ENCODE data around the gene CSNK2B.

CSNK2B gene

DNA sequence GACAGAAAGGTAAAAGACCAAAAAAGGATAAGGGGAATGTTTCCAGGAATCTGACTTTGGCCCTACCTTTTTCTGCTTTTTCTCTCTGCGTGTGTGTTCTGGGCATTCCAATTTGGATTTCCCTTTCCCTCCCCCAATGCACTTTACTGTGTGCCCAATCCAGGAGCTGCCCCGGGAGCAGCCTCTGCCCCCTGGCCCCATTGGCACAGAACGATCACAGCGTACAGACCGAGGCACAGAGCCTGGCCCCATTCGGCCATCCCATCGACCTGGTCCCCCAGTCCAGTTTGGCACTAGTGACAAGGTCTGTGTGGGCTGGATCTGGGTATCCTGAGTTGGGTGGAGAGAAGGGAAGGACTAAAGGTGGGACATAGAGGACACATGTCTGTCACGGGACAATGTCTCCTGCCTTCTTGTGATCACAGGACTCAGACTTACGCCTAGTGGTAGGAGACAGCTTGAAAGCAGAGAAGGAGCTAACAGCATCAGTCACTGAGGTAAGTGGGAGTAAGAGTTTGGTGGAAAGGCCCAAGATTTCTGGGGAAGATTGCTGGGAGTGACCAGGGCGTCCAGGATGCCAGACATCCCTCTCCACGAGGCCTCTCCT lies 30.8 kb upstream of the CSNK2B start:
- no peak overlapping the region for H3K27ac ChIP-seq

DNA sequence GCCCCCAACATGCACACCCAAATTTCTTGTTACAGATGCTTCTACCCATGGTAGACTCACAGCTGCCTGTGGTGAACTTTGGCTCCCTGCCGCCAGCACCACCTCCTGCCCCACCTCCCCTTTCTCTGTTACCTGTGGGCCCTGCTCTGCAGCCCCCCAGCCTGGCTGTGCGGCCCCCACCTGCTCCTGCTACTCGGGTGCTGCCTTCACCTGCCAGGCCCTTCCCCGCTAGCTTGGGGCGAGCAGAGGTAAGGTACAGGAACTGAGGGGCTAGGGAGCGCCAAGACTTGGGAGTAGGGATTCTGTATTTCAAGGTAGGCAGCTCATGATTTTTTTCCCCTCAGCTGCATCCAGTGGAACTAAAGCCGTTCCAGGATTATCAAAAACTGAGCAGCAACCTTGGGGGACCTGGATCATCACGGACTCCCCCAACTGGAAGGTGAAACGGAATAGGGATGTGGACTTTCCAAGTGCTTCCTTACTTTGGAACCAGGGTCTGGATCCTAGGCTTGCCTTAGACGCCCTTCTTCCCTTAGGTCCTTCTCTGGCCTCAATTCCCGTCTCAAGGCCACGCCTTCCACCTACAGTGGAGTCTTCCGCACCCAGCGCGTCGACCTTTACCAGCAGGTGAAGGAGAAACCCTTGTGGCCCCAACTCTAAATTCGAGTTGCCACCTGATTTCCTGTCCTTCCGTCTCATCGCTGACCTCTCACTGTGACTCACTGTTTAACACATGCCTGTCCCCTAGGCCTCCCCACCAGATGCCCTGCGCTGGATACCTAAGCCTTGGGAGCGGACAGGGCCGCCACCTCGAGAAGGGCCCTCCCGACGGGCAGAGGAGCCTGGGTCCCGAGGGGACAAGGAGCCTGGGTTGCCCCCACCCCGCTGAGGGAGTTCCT lies 28.9 kb upstream of the CSNK2B start:
- Histone ChIP-seq H3K4me3 (no peak overlapping the region), H3K27ac (no peak overlapping the region)

More for the DNA sequence above, 30.8 kb upstream of the CSNK2B start:
- H3K4me3 ChIP-seq = no peak overlapping the region

DNA sequence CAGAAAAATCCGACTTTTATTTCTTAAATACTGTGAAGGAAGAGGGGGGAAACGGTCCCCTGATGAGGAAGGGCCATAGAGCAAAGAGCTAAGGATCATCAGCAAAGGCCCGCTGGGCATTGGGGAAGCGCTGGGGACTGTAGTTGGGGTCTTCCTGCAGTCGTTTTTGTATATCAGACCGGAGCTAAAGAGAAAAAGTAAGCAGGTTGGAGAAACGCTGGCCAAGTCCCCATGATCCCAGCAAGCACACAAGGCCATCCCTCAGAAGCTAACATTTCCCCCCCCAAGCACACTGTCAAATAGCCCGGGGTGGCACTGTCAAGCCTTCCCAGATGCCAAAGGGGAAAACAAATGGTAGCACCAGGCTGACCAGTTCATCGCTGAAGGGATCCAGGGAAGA lies 26.8 kb upstream of the CSNK2B start:
- Histone ChIP-seq H3K27ac (no peak overlapping the region), H3K4me3 (no peak overlapping the region)

DNA sequence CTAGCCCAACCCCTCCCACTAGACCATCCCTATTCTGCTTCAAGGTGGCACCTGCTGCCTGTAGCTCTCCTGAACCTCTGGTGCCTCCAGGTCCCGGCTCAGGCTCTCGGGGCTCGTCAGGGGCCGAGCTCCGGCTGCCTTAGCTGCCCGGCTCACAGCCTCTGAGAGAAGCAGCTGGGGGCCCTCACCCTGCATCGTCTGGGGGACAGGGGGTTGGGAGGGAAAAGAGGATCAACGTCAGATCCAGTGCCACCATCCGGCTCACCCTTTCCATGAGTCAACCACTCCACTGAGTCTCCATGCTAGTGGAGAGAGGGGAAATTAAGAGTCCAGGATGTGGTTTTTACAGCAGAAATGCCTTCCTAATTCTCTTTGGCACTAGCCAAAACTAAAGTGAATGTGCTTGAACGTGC lies 26.4 kb upstream of the CSNK2B start:
- H3K27ac ChIP-seq = peak overlapping the region in 2 of 21 experiments; percentile 5 to 30
- H3K4me3 ChIP-seq = no peak overlapping the region

DNA sequence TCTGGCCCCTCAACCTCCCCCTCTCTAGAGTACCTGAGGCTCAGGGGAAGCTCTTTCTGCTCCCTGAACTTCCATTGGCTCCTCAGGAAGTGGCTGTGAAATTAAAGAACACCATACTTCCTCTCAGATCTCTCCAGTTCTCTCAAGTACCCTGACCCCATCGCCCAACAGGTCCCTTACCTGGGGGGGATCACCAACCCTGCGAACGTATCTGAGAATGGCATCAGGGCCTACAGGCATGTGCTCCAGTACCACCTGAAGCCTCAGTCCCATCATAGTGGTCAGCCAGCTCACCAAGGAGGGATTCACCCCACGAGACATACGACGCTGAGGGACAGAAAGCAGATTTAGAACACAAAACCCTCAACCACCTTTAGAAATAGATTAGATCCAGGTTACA lies 25.3 kb upstream of the CSNK2B start:
- H3K4me3 ChIP-seq = no peak overlapping the region
- H3K27ac ChIP-seq = peak overlapping the region in 1 of 21 experiments; percentile 5

DNA sequence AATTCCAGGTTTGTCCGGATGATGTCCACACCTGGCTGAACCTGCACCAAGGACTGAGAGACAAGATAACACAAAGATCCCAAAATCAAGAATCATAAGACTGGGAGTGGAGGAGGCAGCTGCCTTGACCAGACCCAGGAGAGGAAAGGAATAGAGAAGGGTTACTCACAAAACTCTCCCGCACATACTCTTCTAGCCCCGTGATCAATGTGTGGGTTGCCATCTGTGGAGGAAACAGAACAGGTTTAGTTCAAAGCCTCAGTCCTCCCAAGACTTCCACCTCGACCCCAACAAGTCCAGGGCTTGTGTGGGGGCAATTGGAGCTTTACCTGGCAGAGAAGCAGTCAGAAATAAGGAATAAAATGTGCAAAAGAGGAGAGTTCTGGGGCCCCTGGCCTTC lies 24.5 kb upstream of the CSNK2B start:
- Histone ChIP-seq H3K4me3 (no peak overlapping the region), H3K27ac (no peak overlapping the region)

DNA sequence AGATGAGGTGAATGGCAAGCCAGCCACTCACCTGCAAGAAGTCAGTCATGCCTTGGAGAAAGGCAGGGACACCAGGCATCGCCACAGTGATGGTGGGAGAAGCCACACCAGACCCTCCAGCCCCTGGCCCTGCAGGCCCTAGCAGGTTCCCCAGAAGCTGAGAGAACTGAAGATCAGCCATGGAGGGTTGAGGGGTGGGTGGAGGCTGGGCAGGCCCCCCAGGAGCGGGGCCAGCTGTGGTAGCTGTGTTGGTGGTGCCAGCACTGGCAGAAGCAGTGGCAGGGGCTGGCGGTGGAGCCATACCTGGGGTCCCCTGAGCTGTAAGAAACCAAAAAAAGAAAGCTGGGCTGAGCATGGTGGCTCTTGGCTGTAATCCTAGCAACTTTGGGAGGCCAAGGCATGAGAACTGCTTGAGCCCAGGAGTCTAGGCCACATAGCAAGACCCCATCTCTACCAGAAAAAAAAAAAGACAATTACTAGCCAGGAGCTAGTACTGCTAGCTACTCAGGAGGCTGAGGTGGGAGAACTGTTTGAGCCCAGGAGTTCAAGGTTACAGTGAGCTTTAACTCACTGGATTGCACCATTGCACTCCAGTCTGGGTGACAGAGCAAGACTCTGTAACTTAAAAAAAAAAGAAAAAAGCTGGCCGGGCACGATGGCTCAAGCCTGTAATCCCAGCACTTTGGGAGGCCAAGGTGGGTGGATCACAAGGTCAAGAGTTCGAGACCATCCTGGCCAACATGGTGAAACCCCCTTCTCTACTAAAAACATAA lies 22.9 kb upstream of the CSNK2B start:
- H3K27ac ChIP-seq = no peak overlapping the region
- no peak overlapping the region for H3K4me3 ChIP-seq

DNA sequence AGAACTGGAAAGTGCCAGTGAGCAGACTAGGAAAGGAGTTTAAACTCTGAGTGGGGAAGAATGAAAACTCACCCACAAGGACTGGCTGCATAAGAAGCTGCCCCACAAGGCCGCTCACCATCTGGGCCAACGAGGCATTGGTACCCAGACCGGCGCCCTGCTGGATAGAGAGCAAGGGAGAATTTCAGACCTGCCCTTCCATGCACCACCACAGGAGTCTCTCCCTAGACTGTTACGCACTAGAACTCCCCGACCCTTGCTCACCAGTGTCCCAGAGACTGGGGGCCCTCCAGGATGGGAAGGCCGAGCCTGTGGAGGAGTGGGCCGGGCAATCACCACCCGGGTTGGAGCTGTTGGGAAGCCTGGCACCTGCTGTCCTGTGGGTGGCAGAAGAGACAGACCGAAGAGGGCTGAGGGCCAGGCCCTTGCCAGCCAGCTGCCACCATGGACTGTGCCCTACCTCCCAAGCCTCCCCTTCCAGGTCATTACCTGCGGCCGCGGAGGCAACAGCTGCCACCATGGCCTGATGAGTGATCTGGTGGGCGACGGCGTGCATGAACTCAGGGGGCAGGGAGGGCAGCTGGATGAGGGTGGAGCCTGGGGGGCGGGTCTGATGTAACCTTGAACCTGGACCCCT lies 21.9 kb upstream of the CSNK2B start:
- no peak overlapping the region for H3K4me3 ChIP-seq
- H3K27ac ChIP-seq = peak overlapping the region in 1 of 21 experiments; percentile 14

DNA sequence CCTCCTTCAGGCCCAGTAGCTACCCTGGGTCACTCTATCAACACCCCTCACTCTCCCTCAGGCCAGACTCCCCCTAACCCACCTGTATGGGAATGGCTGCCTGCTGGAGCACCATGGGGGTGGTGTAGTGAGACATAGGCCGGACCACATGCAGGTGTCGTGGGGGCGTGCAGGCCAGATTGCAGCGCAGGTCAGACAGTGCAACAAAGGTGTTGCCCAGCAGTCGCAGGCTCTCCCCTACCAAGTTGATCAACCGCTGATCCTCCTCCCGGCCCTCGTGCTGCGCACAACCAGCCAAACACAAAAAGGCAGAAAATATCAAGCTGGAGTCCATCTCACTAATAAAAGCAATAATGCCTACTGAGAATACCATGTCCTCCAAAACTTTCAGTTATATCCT lies 20.6 kb upstream of the CSNK2B start:
- H3K4me3 ChIP-seq = no peak overlapping the region
- H3K27ac ChIP-seq = no peak overlapping the region

DNA sequence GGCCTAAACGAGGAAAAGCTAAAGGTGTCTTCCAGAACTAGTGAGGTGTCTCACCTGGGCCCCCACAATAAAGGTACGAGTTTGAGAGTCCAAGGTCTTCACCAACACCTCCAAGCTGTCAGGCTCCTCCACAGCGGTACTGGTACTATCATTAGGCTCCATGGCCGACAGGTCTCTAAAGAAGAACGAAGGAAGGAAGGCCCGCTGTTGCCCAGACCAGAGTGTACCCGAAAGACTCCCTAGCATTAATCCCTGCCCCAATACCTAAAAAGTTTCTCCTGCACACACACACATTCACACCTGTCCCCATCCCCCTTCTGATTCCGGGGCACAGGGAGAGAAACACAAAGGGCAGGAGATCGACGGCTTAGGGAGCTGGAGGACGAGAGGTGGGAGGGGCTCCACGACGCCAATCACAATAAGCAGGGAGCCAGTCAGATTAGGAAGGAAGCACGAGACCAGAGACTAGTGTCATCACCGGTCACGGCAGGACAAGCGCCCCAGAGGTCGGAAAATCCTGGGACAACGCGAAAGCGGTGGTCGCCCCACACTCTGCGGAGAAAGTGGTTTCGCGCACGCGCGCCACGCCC lies 14.2 kb upstream of the CSNK2B start:
- peak overlapping the region; percentile 81 to 99 (median 96) for H3K27ac ChIP-seq

DNA sequence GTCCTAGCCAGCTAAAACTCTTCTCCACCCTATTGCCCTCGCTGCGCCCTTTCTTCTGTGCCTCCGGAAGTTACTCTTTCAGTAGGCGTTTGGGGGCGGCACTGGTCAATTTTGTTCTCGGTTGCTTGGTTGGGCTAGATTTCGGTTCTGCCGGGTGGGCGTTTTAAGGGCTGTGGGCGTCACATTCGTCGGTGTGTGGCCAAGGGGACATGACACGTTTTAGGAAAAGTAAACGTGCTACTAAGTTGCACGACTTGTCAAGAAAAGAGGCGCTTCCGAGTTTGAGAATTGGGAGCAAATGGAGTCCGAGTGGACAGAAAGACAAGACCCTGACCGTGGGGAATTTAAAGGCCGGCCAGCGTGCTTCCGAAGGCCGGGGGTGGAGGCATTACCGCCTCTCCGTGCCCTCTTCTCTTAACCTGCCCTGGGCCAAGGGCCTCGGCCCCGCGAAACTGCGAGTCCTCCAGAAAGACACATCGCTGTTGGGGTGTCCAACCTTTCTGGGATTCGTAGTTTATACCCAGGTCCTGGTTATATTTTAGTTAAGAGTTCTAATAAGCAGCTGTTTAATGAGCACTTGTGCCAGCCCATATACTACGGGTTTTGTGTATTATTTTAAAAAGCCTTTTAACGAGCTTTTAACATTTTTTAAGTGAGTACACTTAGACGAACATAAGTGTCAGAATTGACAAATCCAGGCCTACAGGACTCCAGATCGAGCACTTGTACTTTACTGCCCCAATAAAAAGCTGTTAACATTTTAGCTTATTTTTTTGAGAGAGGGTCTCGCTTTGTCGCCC lies 12.8 kb upstream of the CSNK2B start:
- Histone ChIP-seq H3K27ac (peak overlapping the region; percentile 81 to 99 (median 96)), H3K4me3 (peak overlapping the region; percentile 37 to 78 (median 60))

More for the DNA sequence above, 14.2 kb upstream of the CSNK2B start:
- peak overlapping the region; percentile 37 to 78 (median 60) for H3K4me3 ChIP-seq

DNA sequence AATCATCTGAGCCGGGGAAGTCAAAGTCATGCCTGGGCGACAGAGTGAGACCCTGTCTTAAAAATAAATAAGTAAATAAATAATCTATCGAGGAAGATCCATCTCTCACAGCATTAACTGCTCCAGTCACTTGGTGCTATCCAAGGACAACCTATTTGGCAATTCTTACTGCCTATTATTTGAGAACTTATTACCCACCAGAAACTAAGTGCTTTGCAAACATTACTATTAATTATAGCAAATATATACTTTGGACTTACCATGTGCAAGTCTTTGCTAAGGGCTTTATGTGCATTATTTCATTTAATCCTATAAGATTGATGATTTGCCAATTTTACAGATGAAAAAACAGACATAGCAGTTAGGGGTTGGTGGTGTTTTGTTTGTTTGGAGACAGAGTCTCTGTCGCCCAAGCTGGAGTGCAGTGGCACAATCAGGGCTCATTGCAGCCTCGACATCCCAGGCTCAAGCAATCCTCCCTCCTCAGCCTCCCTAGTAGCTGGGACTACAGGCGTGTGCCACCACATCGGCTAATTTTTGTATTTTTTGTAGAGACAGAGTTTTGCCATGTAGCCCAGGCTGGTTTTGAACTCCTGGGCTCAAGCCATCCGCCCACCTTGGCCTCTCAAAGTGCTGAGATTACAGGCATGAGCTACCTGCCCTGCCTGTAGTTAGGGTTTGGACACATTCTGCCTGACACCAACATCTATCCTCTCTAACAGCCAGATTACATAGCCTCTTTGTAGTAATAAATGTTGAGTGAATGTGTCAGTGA lies 11.1 kb upstream of the CSNK2B start:
- H3K4me3 ChIP-seq = no peak overlapping the region
- no peak overlapping the region for H3K27ac ChIP-seq

DNA sequence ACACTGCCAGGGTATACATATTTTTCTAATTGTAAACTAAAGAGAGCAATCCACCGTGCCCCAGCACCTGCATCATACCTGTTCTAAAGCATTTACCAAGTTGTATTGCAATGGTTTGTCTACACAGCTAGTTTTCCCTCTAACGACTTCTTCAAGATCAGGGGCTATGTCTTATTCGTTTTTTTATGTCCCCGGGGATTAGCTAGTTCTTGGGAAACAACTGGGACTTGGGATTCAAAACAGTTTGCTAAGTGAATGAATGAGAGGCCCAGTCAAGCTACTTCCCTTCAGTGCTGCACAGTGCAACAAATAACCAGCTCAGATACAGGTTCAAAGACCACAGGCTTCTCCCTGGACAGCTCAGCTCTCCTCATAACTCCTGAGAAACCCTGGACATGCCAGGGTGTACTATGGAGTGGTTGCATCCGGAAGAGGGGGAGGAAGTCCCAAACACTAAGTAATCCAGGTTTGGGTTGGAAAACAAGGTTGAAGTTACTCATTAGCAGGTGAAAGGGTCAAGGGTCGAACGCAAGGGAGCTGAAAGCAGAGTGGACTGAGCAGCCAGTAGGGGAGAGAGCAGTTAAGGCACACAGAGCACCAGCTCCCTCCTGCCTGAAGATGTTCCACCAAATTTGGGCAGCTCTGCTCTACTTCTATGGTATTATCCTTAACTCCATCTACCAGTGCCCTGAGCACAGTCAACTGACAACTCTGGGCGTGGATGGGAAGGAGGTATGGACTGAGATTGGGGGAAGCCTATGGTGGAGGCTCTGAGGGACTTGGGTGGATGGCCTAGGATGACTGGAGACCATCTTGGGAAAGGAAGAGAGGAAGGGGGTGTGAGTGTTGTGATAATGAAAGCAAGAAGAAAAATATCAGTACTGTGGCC lies 10.3 kb upstream of the CSNK2B start, which contains the start of gene APOM:
Gene APOM, plus strand, starts transcription at position 546 of the 889 bp plus-strand sequence. Its CDS starts 73 bp downstream, at position 619.
- Histone ChIP-seq H3K4me3 (no peak within 1 kb of the TSS), H3K27ac (no peak within 1 kb of the TSS)

DNA sequence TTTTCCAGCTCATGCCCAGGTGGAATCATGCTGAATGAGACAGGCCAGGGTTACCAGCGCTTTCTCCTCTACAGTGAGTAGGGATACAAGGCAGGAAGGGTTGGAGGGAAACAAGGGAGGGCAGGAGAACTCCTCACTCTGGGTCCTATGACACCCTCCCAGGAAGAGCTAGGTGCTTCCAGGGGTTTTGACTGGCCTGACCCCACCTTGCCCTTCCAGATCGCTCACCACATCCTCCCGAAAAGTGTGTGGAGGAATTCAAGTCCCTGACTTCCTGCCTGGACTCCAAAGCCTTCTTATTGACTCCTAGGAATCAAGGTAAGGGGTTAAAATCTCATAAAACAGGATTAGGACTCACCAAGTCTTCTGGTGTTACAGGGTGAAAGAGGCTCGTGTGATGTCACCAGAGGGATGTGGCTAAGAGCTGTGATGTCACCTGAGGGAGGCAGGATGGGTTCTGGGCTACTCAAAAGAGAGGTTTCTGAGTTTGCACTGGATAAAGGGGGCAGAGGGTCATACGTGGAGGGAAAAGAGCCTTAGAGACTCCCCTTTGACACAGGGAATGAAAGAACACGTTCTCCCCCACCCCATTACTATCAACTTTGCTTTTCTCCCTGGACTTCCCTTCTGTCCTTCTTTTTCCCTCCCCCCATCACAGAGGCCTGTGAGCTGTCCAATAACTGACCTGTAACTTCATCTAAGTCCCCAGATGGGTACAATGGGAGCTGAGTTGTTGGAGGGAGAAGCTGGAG lies 8.3 kb upstream of the CSNK2B start:
- Histone ChIP-seq H3K4me3 (no peak overlapping the region), H3K27ac (peak overlapping the region in 1 of 21 experiments; percentile 45)

DNA sequence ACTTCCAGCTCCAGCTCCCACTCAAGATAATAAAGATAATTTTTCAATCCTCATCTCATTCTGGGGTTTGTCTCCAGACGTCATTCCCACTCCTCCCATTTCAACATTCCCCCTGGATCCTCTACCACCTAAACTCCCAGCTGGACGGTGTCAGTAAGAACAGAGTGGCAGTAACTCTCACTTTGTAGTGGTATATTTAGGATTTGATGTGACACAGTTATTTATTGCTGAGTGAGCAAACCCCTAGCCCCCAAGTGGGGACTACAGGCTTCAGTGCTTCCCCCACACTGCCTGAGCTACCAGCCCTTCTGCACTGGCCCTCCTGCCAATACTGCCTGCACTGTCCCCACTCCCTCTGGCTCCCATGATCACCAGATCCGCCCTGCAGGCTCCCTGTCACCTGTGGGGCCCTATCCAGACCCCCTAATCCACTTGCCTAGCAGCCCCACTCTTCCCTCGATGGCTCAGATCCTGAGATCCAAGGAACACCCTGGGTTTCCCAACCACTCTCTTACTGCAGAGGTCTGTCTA lies 7.7 kb upstream of the CSNK2B start:
- H3K27ac ChIP-seq = peak overlapping the region in 2 of 21 experiments; percentile 40 to 45
- H3K4me3 ChIP-seq = no peak overlapping the region

Data from skin epidermis (tissue), 12 donors.